ENCODE measurements around the gene LRTM2.

The LRTM2 gene

DNA sequence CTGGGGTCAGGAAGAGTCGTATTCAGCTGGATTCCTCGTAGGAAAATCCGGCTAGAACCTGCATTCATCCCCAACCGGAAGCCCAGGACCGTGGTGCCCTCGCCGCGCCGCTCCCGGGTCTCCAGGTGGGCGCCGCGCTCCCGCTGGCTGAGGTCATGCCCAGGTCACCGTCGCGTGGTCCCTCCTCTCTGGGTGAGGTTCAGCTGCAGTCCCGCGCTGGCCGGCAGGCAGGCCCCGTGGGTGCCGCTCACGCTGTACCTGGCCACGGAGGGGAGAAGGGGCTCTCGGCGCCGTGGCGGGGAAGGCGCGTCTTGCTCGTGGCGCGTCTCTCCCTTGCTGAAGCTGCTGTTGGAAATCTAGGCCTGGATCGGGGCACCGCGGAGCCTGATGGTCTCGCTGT lies 44.5 kb downstream of the LRTM2 start:
- TF ChIP-seq, protein P1, sequence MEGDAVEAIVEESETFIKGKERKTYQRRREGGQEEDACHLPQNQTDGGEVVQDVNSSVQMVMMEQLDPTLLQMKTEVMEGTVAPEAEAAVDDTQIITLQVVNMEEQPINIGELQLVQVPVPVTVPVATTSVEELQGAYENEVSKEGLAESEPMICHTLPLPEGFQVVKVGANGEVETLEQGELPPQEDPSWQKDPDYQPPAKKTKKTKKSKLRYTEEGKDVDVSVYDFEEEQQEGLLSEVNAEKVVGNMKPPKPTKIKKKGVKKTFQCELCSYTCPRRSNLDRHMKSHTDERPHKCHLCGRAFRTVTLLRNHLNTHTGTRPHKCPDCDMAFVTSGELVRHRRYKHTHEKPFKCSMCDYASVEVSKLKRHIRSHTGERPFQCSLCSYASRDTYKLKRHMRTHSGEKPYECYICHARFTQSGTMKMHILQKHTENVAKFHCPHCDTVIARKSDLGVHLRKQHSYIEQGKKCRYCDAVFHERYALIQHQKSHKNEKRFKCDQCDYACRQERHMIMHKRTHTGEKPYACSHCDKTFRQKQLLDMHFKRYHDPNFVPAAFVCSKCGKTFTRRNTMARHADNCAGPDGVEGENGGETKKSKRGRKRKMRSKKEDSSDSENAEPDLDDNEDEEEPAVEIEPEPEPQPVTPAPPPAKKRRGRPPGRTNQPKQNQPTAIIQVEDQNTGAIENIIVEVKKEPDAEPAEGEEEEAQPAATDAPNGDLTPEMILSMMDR (IDR thresholded peaks at IDR 0.05): no peak
- no peaks in the 10 kb centered on the region for H3K4me1 ChIP-seq (ENCODE audit: control insufficient read depth in 1 of 2, insufficient read depth in 1 of 2, low read depth in 1 of 2, low read length in 1 of 2)
- peaks cover 49% of the 10 kb centered on the region for H3K27me3 ChIP-seq
- H3K9me3 ChIP-seq: no peaks in the 10 kb centered on the region
- H3K27ac ChIP-seq: no peak overlapping the region
- no peak overlapping the region for H3K4me3 ChIP-seq (ENCODE audit: low read depth in 1 of 2, low read length in 1 of 2)
- no peaks in the 10 kb centered on the region for H3K36me3 ChIP-seq

DNA sequence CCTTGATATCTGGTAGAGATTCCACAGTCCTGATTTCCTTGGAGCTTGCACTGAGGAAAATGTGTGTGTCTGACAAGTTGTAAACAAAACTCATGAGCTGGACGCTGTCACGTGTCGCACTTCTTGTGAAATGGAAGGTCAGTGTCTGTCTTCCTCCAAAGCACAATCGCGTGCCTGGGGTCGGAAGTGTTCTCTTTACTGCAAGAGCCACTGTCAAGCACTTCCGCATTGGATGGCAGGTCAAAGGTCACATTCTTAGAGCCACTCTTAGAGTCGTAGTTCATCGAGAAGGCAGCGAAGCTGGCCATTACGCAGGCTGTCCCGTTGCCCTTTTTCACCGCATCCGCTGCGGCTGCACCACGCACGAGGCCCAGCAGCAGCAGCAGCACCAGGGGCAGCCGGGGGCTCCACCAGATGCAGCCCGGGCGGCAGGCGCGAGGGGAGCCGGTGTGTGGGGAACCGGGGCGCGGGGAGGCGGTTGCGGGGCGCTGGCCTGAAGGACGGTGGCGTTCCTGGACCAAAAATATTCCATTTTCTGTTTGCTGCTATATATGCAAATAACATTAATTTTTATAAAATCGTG lies 45.0 kb downstream of the LRTM2 start:
- no peak overlapping the region for H3K27ac ChIP-seq
- H3K4me1 ChIP-seq (ENCODE audit: control insufficient read depth in 1 of 2, insufficient read depth in 1 of 2, low read depth in 1 of 2, low read length in 1 of 2): no peaks in the 10 kb centered on the region
- TF ChIP-seq, protein P1 (IDR thresholded peaks at IDR 0.05): no peak
- H3K9me3 ChIP-seq: no peaks in the 10 kb centered on the region
- peaks cover 49% of the 10 kb centered on the region for H3K27me3 ChIP-seq
- H3K4me3 ChIP-seq (ENCODE audit: low read depth in 1 of 2, low read length in 1 of 2): no peak overlapping the region
- no peaks in the 10 kb centered on the region for H3K36me3 ChIP-seq

DNA sequence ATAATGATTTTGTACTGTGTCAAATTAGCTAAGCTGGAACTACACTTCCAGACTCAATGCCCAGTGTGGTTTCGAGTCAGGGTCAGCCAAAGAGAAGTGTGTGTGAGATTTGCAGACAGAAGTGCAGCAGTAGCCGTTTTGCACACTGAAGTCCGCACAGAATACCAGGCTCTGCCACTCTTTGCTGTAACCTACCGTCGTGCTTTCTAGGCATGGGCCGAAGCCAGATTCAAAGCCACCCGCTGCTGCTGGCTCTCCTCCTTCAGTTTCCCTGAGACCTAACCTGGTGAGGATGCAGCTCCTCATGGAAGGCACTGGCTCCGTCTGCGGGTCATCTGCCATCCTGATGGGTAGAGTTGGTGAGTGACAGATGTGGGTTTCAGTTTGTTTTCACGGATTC lies 48.8 kb downstream of the LRTM2 start:
- H3K27ac ChIP-seq: no peak overlapping the region
- H3K4me3 ChIP-seq (ENCODE audit: low read depth in 1 of 2, low read length in 1 of 2): no peak overlapping the region
- TF ChIP-seq, protein P1 (IDR thresholded peaks at IDR 0.05): no peak
- H3K36me3 ChIP-seq: no peaks in the 10 kb centered on the region
- H3K27me3 ChIP-seq: peaks cover 32% of the 10 kb centered on the region
- H3K9me3 ChIP-seq: no peaks in the 10 kb centered on the region
- H3K4me1 ChIP-seq (ENCODE audit: control insufficient read depth in 1 of 2, insufficient read depth in 1 of 2, low read depth in 1 of 2, low read length in 1 of 2): no peaks in the 10 kb centered on the region

DNA sequence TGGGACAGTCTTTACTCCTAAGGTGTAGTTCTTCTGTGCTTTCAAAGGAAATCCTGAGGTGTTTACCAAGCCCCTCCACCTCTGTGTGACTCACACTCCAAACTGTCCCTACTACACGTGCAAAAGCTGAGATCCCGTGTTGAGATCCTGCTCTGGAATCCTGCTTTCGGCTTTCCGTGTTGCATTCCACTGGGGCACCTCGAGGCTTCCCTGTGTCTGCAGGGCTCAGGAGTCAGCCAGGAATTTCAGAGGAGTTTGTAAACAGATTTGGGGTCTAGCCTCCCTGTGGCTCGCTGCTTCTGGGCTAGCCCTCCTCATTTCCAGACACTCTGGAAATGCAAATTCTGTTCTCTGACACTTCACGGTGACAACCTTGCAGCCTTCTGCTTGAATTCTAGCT lies 49.7 kb downstream of the LRTM2 start:
- Histone ChIP-seq H3K27me3 (peaks cover 27% of the 10 kb centered on the region), H3K27ac (no peak overlapping the region), H3K9me3 (no peaks in the 10 kb centered on the region), H3K4me1 (ENCODE audit: control insufficient read depth in 1 of 2, insufficient read depth in 1 of 2, low read depth in 1 of 2, low read length in 1 of 2) (no peaks in the 10 kb centered on the region), H3K36me3 (no peaks in the 10 kb centered on the region), H3K4me3 (ENCODE audit: low read depth in 1 of 2, low read length in 1 of 2) (no peak overlapping the region)
- TF ChIP-seq, protein P1 (IDR thresholded peaks at IDR 0.05): no peak

DNA sequence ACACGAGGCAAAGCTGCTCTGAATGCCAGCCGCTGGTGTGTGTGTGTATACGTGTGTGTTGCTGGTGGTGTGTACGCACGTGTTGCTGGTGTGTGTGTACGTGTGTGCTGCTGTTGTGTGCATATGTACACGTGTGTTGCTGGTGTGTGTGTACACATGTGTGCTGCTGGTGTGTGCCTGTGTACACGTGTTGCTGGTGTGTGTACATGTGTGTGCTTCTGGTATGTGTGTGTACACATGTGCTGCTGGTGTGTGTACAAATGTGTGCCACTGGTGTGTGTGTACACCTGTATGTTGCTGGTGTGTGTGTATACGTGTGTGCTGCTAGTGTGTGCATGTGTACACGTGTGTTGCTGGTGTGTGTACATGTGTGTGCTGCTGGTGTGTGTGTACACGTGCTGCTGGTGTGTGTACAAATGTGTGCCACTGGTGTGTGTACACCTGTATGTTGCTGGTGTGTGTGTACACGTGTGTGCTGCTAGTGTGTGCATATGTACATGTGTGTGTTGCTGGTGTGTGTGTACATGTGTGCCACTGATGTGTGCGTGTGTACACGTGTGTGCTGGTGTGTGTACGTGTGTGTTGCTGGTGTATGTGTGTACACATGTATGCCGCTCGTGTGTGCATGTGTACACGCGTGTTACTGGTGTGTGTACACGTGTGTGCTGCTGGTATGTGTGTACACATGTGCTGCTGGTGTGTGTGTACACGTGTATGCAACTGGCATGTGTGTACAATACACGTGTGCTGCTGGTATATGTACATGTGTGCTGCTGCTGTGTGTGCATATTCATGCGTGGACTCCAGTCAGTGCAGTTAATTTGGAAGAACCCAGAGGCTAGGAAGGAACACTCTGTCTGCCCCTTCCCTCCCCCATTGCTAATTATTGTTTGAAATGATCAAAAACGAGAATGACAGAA lies 50.9 kb downstream of the LRTM2 start:
- no peak overlapping the region for H3K27ac ChIP-seq
- no peaks in the 10 kb centered on the region for H3K36me3 ChIP-seq
- H3K4me1 ChIP-seq (ENCODE audit: control insufficient read depth in 1 of 2, insufficient read depth in 1 of 2, low read depth in 1 of 2, low read length in 1 of 2): no peaks in the 10 kb centered on the region
- TF ChIP-seq, protein P1 (IDR thresholded peaks at IDR 0.05): no peak
- peaks cover 23% of the 10 kb centered on the region for H3K27me3 ChIP-seq
- H3K4me3 ChIP-seq (ENCODE audit: low read depth in 1 of 2, low read length in 1 of 2): no peak overlapping the region
- H3K9me3 ChIP-seq: no peaks in the 10 kb centered on the region
